ENCODE measurements around the gene CACNA2D3. TPM values are rescaled to one million over a fixed set of nuclear protein-coding genes. Genes with fewer than 3 reads are reported as not detected.
A peak's percentile ranks its signal among the peaks of the same experiment; 100 is the strongest.

The CACNA2D3 gene
- total RNA-seq, 6 experiments from 2014 or later = 0.14 to 0.23 (median 0.19) TPM; not detected in 2

GRCh38 chr3:54243960-54244682, 121.8 kb downstream of the CACNA2D3 start:
- no peaks in the 10 kb centered on the region for H3K4me1 Mint-ChIP-seq (ENCODE audit: low read depth)
- H3K4me3 Mint-ChIP-seq = peak overlapping the region; percentile 41; the same call in 1 of the 2 replicates
- no peaks in the 10 kb centered on the region for H3K36me3 Mint-ChIP-seq (ENCODE audit: low read depth)
- peaks cover 52% of the 10 kb centered on the region for H3K9me3 Mint-ChIP-seq
- peaks cover 2% of the 10 kb centered on the region; the same call in 1 of the 2 replicates for H3K27me3 Mint-ChIP-seq (ENCODE audit: insufficient read depth)
- H3K27ac Mint-ChIP-seq = no peak overlapping the region
- TF ChIP-seq CTCF (IDR thresholded peaks at IDR 0.05) = no peak
- DNase-seq = no peak

GRCh38 chr3:54251705-54252104, 129.4 kb downstream of the CACNA2D3 start:
- no peak for TF ChIP-seq CTCF (IDR thresholded peaks at IDR 0.05)

GRCh38 chr3:54257125-54257720, 134.9 kb downstream of the CACNA2D3 start:
- no peak for TF ChIP-seq CTCF (IDR thresholded peaks at IDR 0.05)
- Mint-ChIP-seq H3K27me3 (ENCODE audit: insufficient read depth) (no peaks in the 10 kb centered on the region; the same call in none of the 2 replicates), H3K4me1 (ENCODE audit: low read depth) (no peaks in the 10 kb centered on the region), H3K27ac (no peak overlapping the region), H3K4me3 (no peak overlapping the region), H3K9me3 (peaks cover 48% of the 10 kb centered on the region), H3K36me3 (ENCODE audit: low read depth) (peaks cover 10% of the 10 kb centered on the region)
- no peak for DNase-seq

More at GRCh38 chr3:54251705-54252104, 129.4 kb downstream of the CACNA2D3 start:
- Mint-ChIP-seq H3K4me3 (no peak overlapping the region), H3K4me1 (ENCODE audit: low read depth) (no peaks in the 10 kb centered on the region), H3K9me3 (peaks cover 52% of the 10 kb centered on the region), H3K27me3 (ENCODE audit: insufficient read depth) (no peaks in the 10 kb centered on the region), H3K27ac (no peak overlapping the region), H3K36me3 (ENCODE audit: low read depth) (peaks cover 5% of the 10 kb centered on the region; the same call in 1 of the 2 replicates)
- no peak for DNase-seq

- Mint-ChIP-seq H3K27me3 (ENCODE audit: insufficient read depth) (no peaks in the 10 kb centered on the region; the same call in none of the 2 replicates), H3K9me3 (peaks cover 54% of the 10 kb centered on the region), H3K4me3 (no peak overlapping the region), H3K4me1 (ENCODE audit: low read depth) (no peaks in the 10 kb centered on the region), H3K36me3 (ENCODE audit: low read depth) (peaks cover 5% of the 10 kb centered on the region; the same call in 1 of the 2 replicates), H3K27ac (no peak overlapping the region)
- no peak for DNase-seq
- no peak for TF ChIP-seq CTCF (IDR thresholded peaks at IDR 0.05)
Observed at GRCh38 chr3:54259636-54260035, 137.3 kb downstream of the CACNA2D3 start.

GRCh38 chr3:54261141-54261540, 138.8 kb downstream of the CACNA2D3 start:
- Mint-ChIP-seq H3K4me1 (ENCODE audit: low read depth) (no peaks in the 10 kb centered on the region), H3K4me3 (no peak overlapping the region), H3K27ac (no peak overlapping the region), H3K9me3 (peaks cover 49% of the 10 kb centered on the region), H3K36me3 (ENCODE audit: low read depth) (peaks cover 5% of the 10 kb centered on the region; the same call in 1 of the 2 replicates), H3K27me3 (ENCODE audit: insufficient read depth) (no peaks in the 10 kb centered on the region; the same call in none of the 2 replicates)
- no peak for TF ChIP-seq CTCF (IDR thresholded peaks at IDR 0.05)
- DNase-seq = no peak
